Sigmoid colon (tissue), 4 donors: ENCODE results near the gene FKBP1B.

Experiments
- CTCF ChIP-seq, 4 experiments: fragments of 450-650 bp in 3 of 4; fragments of 200-600 bp in 1 of 4; IDR thresholded peaks; one replicate each; pipeline ENCODE4 v1.5.1; 2016 to 2019; ENCODE audit warnings: antibody characterized with exemption in 4 of 4, mild to moderate bottlenecking in 3 of 4, moderate library complexity in 2 of 4
- POLR2A ChIP-seq, 2 donors: fragments of 450-650 bp; IDR thresholded peaks; one replicate each; pipeline ENCODE4 v1.6.1; 2016; ENCODE audit warnings: antibody characterized with exemption in 2 of 2, mild to moderate bottlenecking in 2 of 2, moderate library complexity in 2 of 2
- POLR2AphosphoS5 ChIP-seq, 4 donors: sonication (generic); formaldehyde crosslinking; IDR thresholded peaks; one replicate each; pipeline ENCODE4 v1.6.1; 2017; ENCODE audit warnings: antibody characterized with exemption in 4 of 4

- TF ChIP-seq CTCF (IDR thresholded peaks at IDR 0.05) (no peak), POLR2AphosphoS5 (IDR thresholded peaks at IDR 0.05) (peak in 1 of 4 donors; percentile 10), POLR2A (IDR thresholded peaks at IDR 0.05) (peak in 1 of 2 donors; percentile 41)
These were observed 27.5 kb downstream of the FKBP1B start for GRCh38 chr2:24076849-24077534.
